GM21786 (cell line): ENCODE data around the gene ITGAL.
A peak's percentile ranks its signal among the peaks of the same experiment; 100 is the strongest.
"Not testable (repeated sequence)": the region's sequence is repeated elsewhere in the genome, so short reads cannot be mapped to it uniquely, and the experiment has no call there.

Experiments
- ATAC-seq: cut with Tn5 transposase; IDR thresholded peaks from one replicate; pipeline ENCODE4 v1.9.1; 2021; ENCODE audit not compliant: unreplicated experiment

The ITGAL gene

GRCh38 chr16:30472328-30472942 lies at the start of gene ITGAL:
ITGAL (plus strand) TSS chr16:30472742; CDS start chr16:30472838, 96 bp downstream.
- ATAC-seq, result peak; percentile 50

- no peak for ATAC-seq
Measured at GRCh38 chr16:30428055-30428454, 44.5 kb upstream of the ITGAL start.

- ATAC-seq, result no peak
Measured at GRCh38 chr16:30429418-30429677, 43.2 kb upstream of the ITGAL start.

GRCh38 chr16:30429678-30430427 lies 42.7 kb upstream of the ITGAL start, which contains the start of gene DCTPP1:
DCTPP1 (minus strand) TSS chr16:30430030; CDS start chr16:30429980, 50 bp downstream.
- peak; percentile 95 for ATAC-seq

GRCh38 chr16:30430428-30430970 lies 42.0 kb upstream of the ITGAL start:
- peak; percentile 7 for ATAC-seq

- ATAC-seq, result no peak
Measured at GRCh38 chr16:30434852-30435251, 37.7 kb upstream of the ITGAL start.

GRCh38 chr16:30437511-30438046 lies 35.0 kb upstream of the ITGAL start:
- ATAC-seq, result no peak

GRCh38 chr16:30438835-30439234 lies 33.7 kb upstream of the ITGAL start:
- ATAC-seq, result no peak

- no peak for ATAC-seq
Measured at GRCh38 chr16:30439720-30440348, 32.7 kb upstream of the ITGAL start.

- no peak for ATAC-seq
Measured at GRCh38 chr16:30443631-30444030, 28.9 kb upstream of the ITGAL start.

GRCh38 chr16:30444231-30445148 lies 28.1 kb upstream of the ITGAL start:
- no peak for ATAC-seq

GRCh38 chr16:30445149-30445407 lies 27.5 kb upstream of the ITGAL start:
- ATAC-seq, result no peak

- peak; percentile 89 for ATAC-seq
Measured at GRCh38 chr16:30445408-30446202, 26.9 kb upstream of the ITGAL start, which contains the start of gene SEPHS2. SEPHS2 (minus strand) TSS chr16:30445874; CDS start chr16:30445727, 147 bp downstream.

- no peak for ATAC-seq
Measured at GRCh38 chr16:30446203-30446595, 26.3 kb upstream of the ITGAL start.

- ATAC-seq, result no peak
Measured at GRCh38 chr16:30447512-30448226, 24.9 kb upstream of the ITGAL start.

GRCh38 chr16:30449116-30449435 lies 23.5 kb upstream of the ITGAL start:
- ATAC-seq, result no peak

- ATAC-seq, result not testable (repeated sequence)
Measured at GRCh38 chr16:30452709-30453580, 19.6 kb upstream of the ITGAL start.

- no peak for ATAC-seq
Measured at GRCh38 chr16:30456302-30456701, 16.2 kb upstream of the ITGAL start.

GRCh38 chr16:30457256-30457655 lies 15.3 kb upstream of the ITGAL start:
- ATAC-seq, result no peak
